K562 (cell line): ENCODE data around the gene MEF2C. TPM values are rescaled to one million over a fixed set of nuclear protein-coding genes. Genes with fewer than 3 reads are reported as not detected.

Experiments used
- ATAC-seq: fragments of 200-7000 bp; cut with Tn5 transposase; 3 replicates; pipeline ENCODE4 v1.9.1; 2020; ENCODE audit warnings: moderate library complexity
- BruUV-seq: library from RNA; stranded (reverse); fragments of 400-500 nt; replicated peaks from 2 replicates; lab custom pipeline; 2021; lab: Mats Ljungman, UMichigan
- CTCF ChIA-PET: fragments of 300-600 bp; formaldehyde crosslinking; extraction: SDS; loops from one replicate; lab custom pipeline; 2021; ENCODE audit warnings: low intra/inter-chr PET ratio; lab: Yijun Ruan, JAX
- POLR2A ChIA-PET: fragments of 300-600, 350-650 bp; sonication (Branson Sonifier 250); formaldehyde crosslinking; extraction: SDS; loops from one replicate; lab custom pipeline; 2021; ENCODE audit warnings: antibody characterized with exemption, inconsistent platforms; lab: Yijun Ruan, JAX
- DNase-seq, 4 experiments: peaks; one replicate each; pipeline versions ENCODE4 v3.0.0 to v3.0.0-alpha.2; 2011 to 2018; ENCODE audit warnings: low spot score in 3 of 4, mixed read lengths in 3 of 4; ENCODE audit errors: extremely low read depth in 1 of 4
- FAIRE-seq: peaks from 2 replicates; lab custom pipeline; 2011; peaks lifted over from hg19 to GRCh38; lab: Jason Lieb, UNC
- H2AFZ ChIP-seq: 2 replicates; pipeline ENCODE4 v1.6.0; 2011; ENCODE audit warnings: low read depth, low read length, control low read depth, inconsistent platforms
- H3K27ac ChIP-seq: fragments of 200-600 bp; 3 replicates; pipeline ENCODE4 v1.8.0; 2011; ENCODE audit warnings: low read depth, mild to moderate bottlenecking, control low read depth, inconsistent platforms, low read length, moderate library complexity, mixed read lengths; ENCODE audit errors: extremely low read depth
- H3K27me3 ChIP-seq, 2 experiments: fragments of 300-600 bp in 1 of 2; 2 replicates in 1 of 2; 3 replicates in 1 of 2; pipeline versions ENCODE4 v1.6.0 to v1.8.0; 2011; ENCODE audit warnings: inconsistent platforms in 2 of 2, low read length in 2 of 2, mild to moderate bottlenecking in 1 of 2, mixed read lengths in 1 of 2, moderate library complexity in 1 of 2; ENCODE audit not compliant: control insufficient read depth in 2 of 2, insufficient read depth in 2 of 2
- H3K36me3 ChIP-seq: fragments of 300-600 bp; 3 replicates; pipeline ENCODE4 v1.8.0; 2011; ENCODE audit warnings: mild to moderate bottlenecking, low read length, inconsistent platforms; ENCODE audit not compliant: control insufficient read depth, insufficient read depth
- H3K4me1 ChIP-seq, 2 experiments: fragments of 200-600 bp in 1 of 2; replicated peaks in 1 of 2; 2 replicates in 1 of 2; 3 replicates in 1 of 2; pipeline versions ENCODE4 v1.5.1 to v1.8.0; 2011; ENCODE audit warnings: inconsistent platforms in 2 of 2, low read length in 2 of 2, mild to moderate bottlenecking in 1 of 2, mixed read lengths in 1 of 2, moderate library complexity in 1 of 2; ENCODE audit not compliant: control insufficient read depth in 2 of 2, insufficient read depth in 2 of 2
- H3K4me2 ChIP-seq: 2 replicates; pipeline ENCODE4 v1.6.1; 2011; ENCODE audit warnings: low read length, control low read depth, inconsistent platforms, mixed read lengths; ENCODE audit not compliant: insufficient read depth
- H3K4me3 ChIP-seq: fragments of 200-600 bp; sonication (generic), shearing (Covaris generic); 2 replicates; pipeline ENCODE4 v1.5.1; 2016; ENCODE audit warnings: control low read depth, inconsistent platforms
- H3K79me2 ChIP-seq: fragments of 200-600 bp; 3 replicates; pipeline ENCODE4 v1.8.0; 2011; ENCODE audit warnings: low read length, inconsistent platforms; ENCODE audit not compliant: control insufficient read depth, insufficient read depth
- H3K9ac ChIP-seq, 2 experiments: 2 replicates each; pipeline versions ENCODE4 v1.6.0 to v1.6.1; 2011; ENCODE audit warnings: low read depth in 2 of 2, low read length in 2 of 2, control low read depth in 1 of 2, inconsistent platforms in 1 of 2, mild to moderate bottlenecking in 1 of 2, mixed read lengths in 1 of 2; ENCODE audit not compliant: insufficient read depth in 1 of 2
- H3K9me1 ChIP-seq: one replicate; pipeline ENCODE4 v1.6.0; 2011; ENCODE audit warnings: inconsistent platforms, mild to moderate bottlenecking, low read length, moderate library complexity; ENCODE audit not compliant: control insufficient read depth, insufficient read depth
- H3K9me3 ChIP-seq: replicated peaks from 2 replicates; pipeline ENCODE4 v1.5.1; 2011; ENCODE audit warnings: low read depth, low read length, inconsistent platforms; ENCODE audit not compliant: control insufficient read depth, insufficient read depth
- H4K20me1 ChIP-seq: replicated peaks from 2 replicates; pipeline ENCODE4 v1.6.1; 2011; ENCODE audit warnings: low read length, inconsistent platforms, mixed read lengths; ENCODE audit not compliant: control insufficient read depth, insufficient read depth
- ESRRA ChIP-seq: fragments of 450-650 bp; IDR thresholded peaks from 2 replicates; pipeline ENCODE4 v1.6.1; 2014; ENCODE audit warnings: low read depth, mild to moderate bottlenecking, moderate library complexity, borderline replicate concordance
- HMGN3 ChIP-seq: IDR thresholded peaks from 2 replicates; pipeline ENCODE4 v1.6.1; 2011; ENCODE audit warnings: borderline replicate concordance, low read depth, mild to moderate bottlenecking, mixed read lengths, low read length; ENCODE audit not compliant: insufficient read length; ENCODE audit errors: extremely low read depth
- KAT7 ChIP-seq: sonication (generic); formaldehyde crosslinking; IDR thresholded peaks from 2 replicates; pipeline ENCODE4 v1.8.0; 2022; ENCODE audit warnings: missing genetic modification reagents, mild to moderate bottlenecking, borderline replicate concordance
- POLR2A ChIP-seq: fragments of 450-650 bp; conservative IDR thresholded peaks from 2 replicates; pipeline ENCODE4 v1.6.1; 2016
- XRCC3 ChIP-seq: fragments of 450-650 bp; IDR thresholded peaks from 2 replicates; pipeline ENCODE4 v1.6.1; 2017; ENCODE audit warnings: mild to moderate bottlenecking, moderate library complexity
- ZNF384 ChIP-seq: IDR thresholded peaks from 2 replicates; pipeline ENCODE4 v1.6.1; 2012; ENCODE audit warnings: low read depth, low read length, improper control_type of control experiment
- ZSCAN32 ChIP-seq: fragments of 450-650 bp; formaldehyde crosslinking; IDR thresholded peaks from 2 replicates; pipeline ENCODE4 v1.4.0; 2020; ENCODE audit warnings: mild to moderate bottlenecking, moderate library complexity
- WGBS: fragments of 100-300 bp; shearing (Covaris generic); methylation state at CpG from one replicate; pipeline ENCODE4 v1.1.6; 2016; ENCODE audit warnings: low coverage, mixed read lengths; ENCODE audit not compliant: insufficient coverage; ENCODE audit errors: missing lambda C conversion rate; 5-methylcytosine and 5-hydroxymethylcytosine counted together
- in situ Hi-C: fragments of 300-500 bp; cut with MboI; formaldehyde crosslinking; loops from 4 replicates; pipeline ENCODE4 v1.15.0; 2018; ENCODE audit warnings: inconsistent platforms, mixed read lengths
- intact Hi-C: fragments of 100-400 bp; cut with micrococcal nuclease; formaldehyde crosslinking; loops from 2 replicates; pipeline ENCODE4 v1.14.2; 2022
- polyA plus RNA-seq, 8 experiments: library from polyadenylated mRNA; depleted of rRNA in 4 of 8; stranded (reverse) in 5 of 8; unstranded in 3 of 8; fragments of >200 nt; fragmentation: Nextera tagmentation in 2 of 8; fragmentation: Illumina TruSeq in 1 of 8; extraction: Ambion mirVana in 2 of 8; extraction: Trizol in 1 of 8; gene quantifications; 2 replicates each; pipeline versions ENCODE4 v1.2.1 to v1.2.3, GENCODE V29; 2011 to 2014; ENCODE audit warnings: inconsistent platforms in 1 of 8, missing spikeins in 1 of 8
- total RNA-seq, 7 experiments: library from RNA; depleted of rRNA in 6 of 7; stranded (reverse); fragments of >200 nt in 6 of 7; fragmentation: Illumina TruSeq in 2 of 7; extraction: Trizol in 2 of 7; gene quantifications; 2 replicates each; pipeline versions ENCODE4 v1.2.1 to v1.2.3, GENCODE V29; 2011 to 2021; ENCODE audit warnings: low replicate concordance in 1 of 7
- TF ChIP-seq, protein P1 (sequence below), 2 experiments: IDR thresholded peaks; 2 replicates each; pipeline ENCODE4 v1.6.1; 2011; ENCODE audit warnings: borderline replicate concordance in 1 of 2, control low read depth in 1 of 2, low read depth in 1 of 2, low read length in 1 of 2, mild to moderate bottlenecking in 1 of 2, mixed read lengths in 1 of 2, moderate library complexity in 1 of 2; ENCODE audit not compliant: insufficient read depth in 1 of 2, insufficient read length in 1 of 2, poor library complexity in 1 of 2, severe bottlenecking in 1 of 2; ENCODE audit errors: extremely low read depth in 1 of 2
- TF ChIP-seq, protein P2 (sequence below): fragments of 200-800 bp; sonication (Bioruptor generic); IDR thresholded peaks from 2 replicates; pipeline ENCODE4 v1.6.1; 2016; ENCODE audit warnings: missing genetic modification characterization, missing compliant biosample characterization

MEF2C gene
- total and polyA plus RNA-seq, 9 of the 15 experiments (the other 6 are each of a cell fraction or from before 2014, with no cell fraction given), result 25.1 to 67.8 (median 58.3) TPM

DNA sequence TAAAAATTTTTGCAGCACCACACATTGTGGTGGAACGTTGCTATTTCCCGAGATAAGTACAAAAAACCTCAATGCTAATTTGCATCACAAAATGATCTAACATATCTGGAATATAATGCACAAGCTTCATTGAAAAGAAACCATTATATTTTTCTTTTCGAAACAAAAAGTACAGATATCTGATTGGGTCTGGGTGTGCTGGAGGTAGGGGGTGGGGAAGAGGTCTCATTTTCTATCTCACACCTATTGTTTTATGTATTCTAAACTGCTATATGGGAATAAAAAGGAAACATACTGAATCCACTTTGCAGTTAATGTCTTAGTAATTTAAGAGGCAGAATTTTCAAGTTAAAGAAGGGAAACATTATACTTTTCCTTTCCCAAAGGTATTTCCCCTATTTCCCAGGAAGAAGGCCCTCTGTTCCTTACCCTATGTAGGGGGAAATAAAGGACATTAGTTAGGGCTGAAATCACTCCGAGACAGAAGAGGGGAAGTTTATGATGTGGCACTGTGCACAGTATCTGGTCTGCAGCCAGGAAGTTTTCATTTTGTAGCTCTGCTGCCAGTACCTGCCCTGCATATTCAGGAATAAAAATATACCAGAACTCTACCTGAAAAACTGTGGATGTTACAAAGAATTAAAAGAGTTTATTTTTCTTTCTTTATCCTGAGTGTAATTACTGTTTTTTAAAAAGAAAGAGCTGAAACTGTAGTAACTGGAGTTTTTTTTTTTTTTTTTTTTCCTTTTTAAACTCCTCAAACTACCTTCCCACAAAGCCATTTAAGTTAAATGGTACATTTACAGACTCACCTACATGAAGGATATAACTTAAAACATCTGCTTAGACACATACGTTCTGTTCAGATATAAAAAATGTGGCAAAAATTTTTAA, 7.4 kb downstream of the MEF2C start (continued):
- TF ChIP-seq, protein P1, sequence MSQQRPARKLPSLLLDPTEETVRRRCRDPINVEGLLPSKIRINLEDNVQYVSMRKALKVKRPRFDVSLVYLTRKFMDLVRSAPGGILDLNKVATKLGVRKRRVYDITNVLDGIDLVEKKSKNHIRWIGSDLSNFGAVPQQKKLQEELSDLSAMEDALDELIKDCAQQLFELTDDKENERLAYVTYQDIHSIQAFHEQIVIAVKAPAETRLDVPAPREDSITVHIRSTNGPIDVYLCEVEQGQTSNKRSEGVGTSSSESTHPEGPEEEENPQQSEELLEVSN (IDR thresholded peaks at IDR 0.05; ENCODE audit: borderline replicate concordance in 1 of 2, extremely low read depth in 1 of 2, insufficient read depth in 1 of 2, insufficient read length in 1 of 2, low read depth in 1 of 2, low read length in 1 of 2, poor library complexity in 1 of 2, severe bottlenecking in 1 of 2), result no peak
- peak; percentile 57 for TF ChIP-seq POLR2A

DNA sequence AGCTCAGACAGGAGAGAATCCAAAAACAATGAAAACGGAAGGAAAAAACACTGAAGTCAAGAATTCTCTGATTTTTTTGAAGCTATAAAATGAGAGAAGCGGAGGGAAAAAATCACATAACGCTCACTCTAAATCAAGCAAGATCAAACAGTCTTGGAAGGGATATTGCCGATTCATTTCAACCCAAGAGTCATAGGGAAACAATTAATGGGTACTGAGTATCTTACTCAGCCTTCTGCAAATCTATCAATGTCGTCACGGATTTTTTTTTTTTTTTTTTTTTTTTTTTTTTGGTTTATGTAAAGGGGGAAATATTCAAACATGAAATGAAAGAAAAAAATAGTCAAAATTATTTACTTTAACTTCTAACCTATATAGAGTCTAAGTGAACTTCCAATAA, 9.5 kb downstream of the MEF2C start:
- Histone ChIP-seq H2AFZ (no peak overlapping the region), H3K9me3 (no peaks in the 10 kb centered on the region), H3K4me1 (peaks cover 0 to 2% of the 10 kb centered on the region in 2 experiments; a peak in 1 of 5 replicates), H3K27me3 (no peaks in the 10 kb centered on the region), H3K9ac (no peak overlapping the region), H3K9me1 (no peaks in the 10 kb centered on the region), H3K36me3 (peaks cover 6% of the 10 kb centered on the region; the same call in 2 of the 3 replicates), H3K4me2 (no peak overlapping the region), H3K4me3 (no peak overlapping the region), H3K27ac (no peak overlapping the region), H4K20me1 (no peaks in the 10 kb centered on the region), H3K79me2 (peaks cover 93% of the 10 kb centered on the region)
- ATAC-seq (no peak), DNase-seq (no peak), FAIRE-seq (no peak)
- intact Hi-C loops (no loop called here), in situ Hi-C loops (no loop called here)
- no TSS peak for BruUV-seq
- TF ChIP-seq KAT7 (CRISPR knock-in tag), result no peak
- no peak for TF ChIP-seq ESRRA
- no peak for TF ChIP-seq HMGN3
- TF ChIP-seq, protein P2, sequence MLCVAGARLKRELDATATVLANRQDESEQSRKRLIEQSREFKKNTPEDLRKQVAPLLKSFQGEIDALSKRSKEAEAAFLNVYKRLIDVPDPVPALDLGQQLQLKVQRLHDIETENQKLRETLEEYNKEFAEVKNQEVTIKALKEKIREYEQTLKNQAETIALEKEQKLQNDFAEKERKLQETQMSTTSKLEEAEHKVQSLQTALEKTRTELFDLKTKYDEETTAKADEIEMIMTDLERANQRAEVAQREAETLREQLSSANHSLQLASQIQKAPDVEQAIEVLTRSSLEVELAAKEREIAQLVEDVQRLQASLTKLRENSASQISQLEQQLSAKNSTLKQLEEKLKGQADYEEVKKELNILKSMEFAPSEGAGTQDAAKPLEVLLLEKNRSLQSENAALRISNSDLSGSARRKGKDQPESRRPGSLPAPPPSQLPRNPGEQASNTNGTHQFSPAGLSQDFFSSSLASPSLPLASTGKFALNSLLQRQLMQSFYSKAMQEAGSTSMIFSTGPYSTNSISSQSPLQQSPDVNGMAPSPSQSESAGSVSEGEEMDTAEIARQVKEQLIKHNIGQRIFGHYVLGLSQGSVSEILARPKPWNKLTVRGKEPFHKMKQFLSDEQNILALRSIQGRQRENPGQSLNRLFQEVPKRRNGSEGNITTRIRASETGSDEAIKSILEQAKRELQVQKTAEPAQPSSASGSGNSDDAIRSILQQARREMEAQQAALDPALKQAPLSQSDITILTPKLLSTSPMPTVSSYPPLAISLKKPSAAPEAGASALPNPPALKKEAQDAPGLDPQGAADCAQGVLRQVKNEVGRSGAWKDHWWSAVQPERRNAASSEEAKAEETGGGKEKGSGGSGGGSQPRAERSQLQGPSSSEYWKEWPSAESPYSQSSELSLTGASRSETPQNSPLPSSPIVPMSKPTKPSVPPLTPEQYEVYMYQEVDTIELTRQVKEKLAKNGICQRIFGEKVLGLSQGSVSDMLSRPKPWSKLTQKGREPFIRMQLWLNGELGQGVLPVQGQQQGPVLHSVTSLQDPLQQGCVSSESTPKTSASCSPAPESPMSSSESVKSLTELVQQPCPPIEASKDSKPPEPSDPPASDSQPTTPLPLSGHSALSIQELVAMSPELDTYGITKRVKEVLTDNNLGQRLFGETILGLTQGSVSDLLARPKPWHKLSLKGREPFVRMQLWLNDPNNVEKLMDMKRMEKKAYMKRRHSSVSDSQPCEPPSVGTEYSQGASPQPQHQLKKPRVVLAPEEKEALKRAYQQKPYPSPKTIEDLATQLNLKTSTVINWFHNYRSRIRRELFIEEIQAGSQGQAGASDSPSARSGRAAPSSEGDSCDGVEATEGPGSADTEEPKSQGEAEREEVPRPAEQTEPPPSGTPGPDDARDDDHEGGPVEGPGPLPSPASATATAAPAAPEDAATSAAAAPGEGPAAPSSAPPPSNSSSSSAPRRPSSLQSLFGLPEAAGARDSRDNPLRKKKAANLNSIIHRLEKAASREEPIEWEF, result no peak
- no peak for TF ChIP-seq ZSCAN32
- no peak for TF ChIP-seq XRCC3
- peak; percentile 27; the same call in 1 of the 2 replicates for TF ChIP-seq ZNF384
- CTCF ChIA-PET, result no interaction called here
- POLR2A ChIA-PET, result interaction anchor here (1.0 kb wide), 1 partner anchor 27 kb away, joined by 3 read pairs; no protein-coding TSS in a partner anchor
- 57% methylated on average over 6 of the region's 6 CpGs for WGBS
